Mononuclear cell (primary cell): ENCODE results near the gene PRELP. TPM values are rescaled to one million over a fixed set of nuclear protein-coding genes. Genes with fewer than 3 reads are reported as not detected.

Source experiments
- total RNA-seq: library from RNA; depleted of rRNA; stranded (reverse); fragments of >200 nt; gene quantifications from one replicate; pipeline ENCODE4 v1.2.3, GENCODE V29; 2012

PRELP gene
- total RNA-seq, 1 donor = not detected

Other genes with a start within 250 kb of the PRELP start
- gene CHIT1, start 246.1 kb upstream of the PRELP start, total RNA-seq = 0.42 TPM
- 842 TPM for gene BTG2, start 170.3 kb upstream of the PRELP start, total RNA-seq
- gene FMOD, start 124.7 kb upstream of the PRELP start, total RNA-seq = not detected
- not detected for gene OPTC, start 18.3 kb downstream of the PRELP start, total RNA-seq
- gene ATP2B4, start 151.0 kb downstream of the PRELP start, total RNA-seq = 21.3 TPM